ENCODE measurements around the gene VEGFB.

The VEGFB gene

DNA sequence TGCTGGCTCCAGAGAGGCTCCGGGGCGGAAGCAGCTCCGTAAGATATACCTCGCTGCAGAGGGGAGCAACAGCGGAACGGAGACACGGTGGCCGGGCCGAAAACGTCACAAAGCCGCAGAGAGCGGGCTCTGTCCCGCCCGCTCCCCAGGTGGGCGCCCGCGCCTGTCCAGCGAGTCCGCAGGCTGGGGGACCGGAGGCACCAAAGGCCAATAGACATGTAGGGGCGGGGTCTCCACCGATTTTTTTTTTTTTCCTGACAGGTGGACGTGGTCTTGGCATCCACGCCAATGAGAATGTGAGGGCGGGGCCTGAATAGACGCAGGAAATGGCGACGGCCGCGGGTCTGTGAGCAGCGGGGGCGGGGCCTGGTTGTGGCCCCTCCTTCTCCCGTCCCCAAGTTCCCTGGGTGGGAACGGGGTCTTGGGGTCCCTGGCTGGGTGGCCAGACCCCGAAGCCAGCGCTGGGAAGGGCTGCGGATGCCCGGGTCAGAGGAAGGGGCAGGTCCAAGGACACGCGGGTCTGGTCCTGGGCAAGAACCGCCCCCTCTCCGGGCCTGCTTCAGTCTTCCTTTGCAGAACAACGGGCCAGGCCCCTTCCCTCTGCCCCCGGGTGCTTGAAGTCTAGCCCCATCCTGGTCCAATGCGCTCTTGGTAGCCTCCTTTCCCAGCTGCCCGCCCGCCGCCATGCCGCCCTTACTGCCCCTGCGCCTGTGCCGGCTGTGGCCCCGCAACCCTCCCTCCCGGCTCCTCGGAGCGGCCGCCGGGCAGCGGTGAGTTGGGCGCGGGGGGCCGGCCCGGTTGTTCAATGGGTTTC lies 4.0 kb upstream of the VEGFB start, which contains the start of gene DNAJC4:
Gene DNAJC4, plus strand, starts transcription at position 378 of the 814 bp plus-strand sequence. Its CDS starts 307 bp downstream, at position 685.
- H3K27me3 ChIP-seq (ENCODE audit: control insufficient read depth in 5 of 5, insufficient read depth in 4 of 5, low read length in 5 of 5) = no peaks in the 10 kb centered on the region
- peak within 1 kb of the TSS; percentile 72 to 86 (median 76) for H3K4me3 ChIP-seq (ENCODE audit: low read depth in 1 of 5, low read length in 5 of 5)
- peak within 1 kb of the TSS in 4 of 5 donors; percentile 77 to 89 (median 80) for H3K9ac ChIP-seq (ENCODE audit: low read length in 5 of 5)
- H3K4me1 ChIP-seq (ENCODE audit: control insufficient read depth in 5 of 5, insufficient read depth in 5 of 5, low read length in 5 of 5) = peaks cover 8 to 69% (median 62%) of the 10 kb centered on the region in 5 donors
- H3K27ac ChIP-seq (ENCODE audit: low read depth, low read length) = peak within 1 kb of the TSS; percentile 57
- H3K9me3 ChIP-seq (ENCODE audit: control insufficient read depth in 5 of 5, low read length in 5 of 5) = no peaks in the 10 kb centered on the region
- H3K36me3 ChIP-seq (ENCODE audit: control insufficient read depth in 5 of 5, insufficient read depth in 5 of 5, low read length in 5 of 5) = no peaks in the 10 kb centered on the region

DNA sequence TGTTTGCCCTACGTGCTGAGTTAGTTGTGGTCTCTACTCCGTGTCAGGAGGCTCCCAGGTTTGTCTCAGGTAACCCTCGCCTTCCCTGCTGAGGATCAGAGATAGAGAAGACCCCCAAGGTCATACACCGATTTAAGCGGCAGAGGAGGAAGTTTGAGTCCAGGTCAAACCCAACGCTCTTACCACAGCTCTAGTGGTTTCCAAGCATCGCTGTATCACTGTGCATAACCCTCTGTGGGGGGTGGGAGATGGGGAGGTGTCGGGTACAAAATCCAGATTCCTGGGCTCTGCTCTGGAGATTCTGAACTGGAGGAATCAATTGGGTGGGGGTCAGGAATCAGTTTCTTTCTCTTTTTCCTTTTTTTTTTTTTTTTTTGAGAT lies 3.4 kb upstream of the VEGFB start:
- H3K27ac ChIP-seq (ENCODE audit: low read depth, low read length) = peak overlapping the region; percentile 57
- H3K9me3 ChIP-seq (ENCODE audit: control insufficient read depth in 5 of 5, low read length in 5 of 5) = no peaks in the 10 kb centered on the region
- peaks cover 0 to 2% (median 0%) of the 10 kb centered on the region in 5 donors for H3K36me3 ChIP-seq (ENCODE audit: control insufficient read depth in 5 of 5, insufficient read depth in 5 of 5, low read length in 5 of 5)
- peak overlapping the region in 4 of 5 donors; percentile 77 to 89 (median 80) for H3K9ac ChIP-seq (ENCODE audit: low read length in 5 of 5)
- H3K4me1 ChIP-seq (ENCODE audit: control insufficient read depth in 5 of 5, insufficient read depth in 5 of 5, low read length in 5 of 5) = peaks cover 10 to 69% (median 62%) of the 10 kb centered on the region in 5 donors
- H3K4me3 ChIP-seq (ENCODE audit: low read depth in 1 of 5, low read length in 5 of 5) = peak overlapping the region; percentile 59 to 86 (median 76)
- H3K27me3 ChIP-seq (ENCODE audit: control insufficient read depth in 5 of 5, insufficient read depth in 4 of 5, low read length in 5 of 5) = no peaks in the 10 kb centered on the region

DNA sequence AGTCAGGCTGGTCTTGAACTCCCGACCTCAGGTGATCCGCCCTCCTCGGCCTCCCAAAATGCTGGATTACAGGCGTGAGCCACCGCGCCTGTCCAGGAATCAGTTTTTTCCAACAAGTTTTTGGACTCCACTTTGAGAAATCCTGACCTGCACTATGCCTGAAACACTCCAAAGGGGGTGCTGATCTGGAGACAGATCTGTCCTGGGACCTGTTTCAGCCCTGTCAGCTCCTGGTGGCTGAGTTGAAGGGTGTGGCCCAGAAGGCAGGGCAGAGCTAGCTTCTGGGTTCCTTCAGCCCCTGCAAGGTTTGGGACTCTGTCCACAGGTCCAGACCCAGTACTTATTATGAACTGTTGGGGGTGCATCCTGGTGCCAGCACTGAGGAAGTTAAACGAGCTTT lies 2.8 kb upstream of the VEGFB start:
- Histone ChIP-seq H3K27me3 (ENCODE audit: control insufficient read depth in 5 of 5, insufficient read depth in 4 of 5, low read length in 5 of 5) (no peaks in the 10 kb centered on the region), H3K9ac (ENCODE audit: low read length in 5 of 5) (no peak overlapping the region), H3K9me3 (ENCODE audit: control insufficient read depth in 5 of 5, low read length in 5 of 5) (no peaks in the 10 kb centered on the region), H3K4me1 (ENCODE audit: control insufficient read depth in 5 of 5, insufficient read depth in 5 of 5, low read length in 5 of 5) (peaks cover 10 to 67% (median 59%) of the 10 kb centered on the region in 5 donors), H3K27ac (ENCODE audit: low read depth, low read length) (no peak overlapping the region), H3K36me3 (ENCODE audit: control insufficient read depth in 5 of 5, insufficient read depth in 5 of 5, low read length in 5 of 5) (peaks cover 0 to 5% (median 0%) of the 10 kb centered on the region in 5 donors), H3K4me3 (ENCODE audit: low read depth in 1 of 5, low read length in 5 of 5) (no peak overlapping the region)

DNA sequence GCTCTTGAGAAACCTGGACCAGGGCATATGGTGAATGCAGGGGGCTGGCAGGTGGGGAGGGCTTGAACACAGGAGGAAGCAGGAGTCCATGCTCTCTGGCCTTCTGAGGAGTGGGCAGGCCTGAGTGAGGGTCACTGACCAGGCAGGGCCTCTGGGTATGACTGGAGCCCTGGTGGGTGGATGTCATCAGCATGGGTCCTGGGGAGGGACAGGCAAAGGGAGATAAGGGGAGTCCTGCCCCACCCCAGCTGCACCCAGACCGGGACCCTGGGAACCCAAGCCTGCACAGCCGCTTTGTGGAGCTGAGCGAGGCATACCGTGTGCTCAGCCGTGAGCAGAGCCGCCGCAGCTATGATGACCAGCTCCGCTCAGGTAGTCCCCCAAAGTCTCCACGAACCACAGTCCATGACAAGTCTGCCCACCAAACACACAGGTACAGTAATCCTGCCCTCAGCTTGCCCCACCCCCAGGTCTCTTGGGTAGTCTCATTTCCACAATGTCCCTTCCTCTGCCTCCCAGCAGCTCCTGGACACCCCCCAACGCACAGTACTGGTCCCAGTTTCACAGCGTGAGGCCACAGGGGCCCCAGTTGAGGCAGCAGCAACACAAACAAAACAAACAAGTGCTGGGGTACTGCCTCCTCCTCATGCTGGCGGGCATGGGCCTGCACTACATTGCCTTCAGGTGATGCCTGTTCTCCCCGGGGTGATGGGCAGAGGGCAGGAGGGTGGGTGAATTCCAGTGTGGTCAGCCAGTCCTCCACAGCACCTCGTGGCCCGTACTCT lies 2.0 kb upstream of the VEGFB start:
- Histone ChIP-seq H3K27ac (ENCODE audit: low read depth, low read length) (no peak overlapping the region), H3K4me1 (ENCODE audit: control insufficient read depth in 5 of 5, insufficient read depth in 5 of 5, low read length in 5 of 5) (peaks cover 8 to 59% (median 51%) of the 10 kb centered on the region in 5 donors), H3K9me3 (ENCODE audit: control insufficient read depth in 5 of 5, low read length in 5 of 5) (no peaks in the 10 kb centered on the region), H3K27me3 (ENCODE audit: control insufficient read depth in 5 of 5, insufficient read depth in 4 of 5, low read length in 5 of 5) (no peaks in the 10 kb centered on the region), H3K9ac (ENCODE audit: low read length in 5 of 5) (peak overlapping the region in 2 of 5 donors; percentile 20 to 62), H3K4me3 (ENCODE audit: low read depth in 1 of 5, low read length in 5 of 5) (no peak overlapping the region), H3K36me3 (ENCODE audit: control insufficient read depth in 5 of 5, insufficient read depth in 5 of 5, low read length in 5 of 5) (peaks cover 0 to 10% (median 4%) of the 10 kb centered on the region in 5 donors)

- no peak overlapping the region for H3K27ac ChIP-seq (ENCODE audit: low read depth, low read length)
- peak overlapping the region in 1 of 5 donors; percentile 62 for H3K9ac ChIP-seq (ENCODE audit: low read length in 5 of 5)
- H3K36me3 ChIP-seq (ENCODE audit: control insufficient read depth in 5 of 5, insufficient read depth in 5 of 5, low read length in 5 of 5) = peaks cover 0 to 16% (median 10%) of the 10 kb centered on the region in 5 donors
- H3K9me3 ChIP-seq (ENCODE audit: control insufficient read depth in 5 of 5, low read length in 5 of 5) = no peaks in the 10 kb centered on the region
- H3K4me3 ChIP-seq (ENCODE audit: low read depth in 1 of 5, low read length in 5 of 5) = no peak overlapping the region
- H3K4me1 ChIP-seq (ENCODE audit: control insufficient read depth in 5 of 5, insufficient read depth in 5 of 5, low read length in 5 of 5) = peaks cover 8 to 58% (median 48%) of the 10 kb centered on the region in 5 donors
- no peaks in the 10 kb centered on the region for H3K27me3 ChIP-seq (ENCODE audit: control insufficient read depth in 5 of 5, insufficient read depth in 4 of 5, low read length in 5 of 5)
Measured at GRCh38 chr11:64232967-64233315, 1.4 kb upstream of the VEGFB start.

DNA sequence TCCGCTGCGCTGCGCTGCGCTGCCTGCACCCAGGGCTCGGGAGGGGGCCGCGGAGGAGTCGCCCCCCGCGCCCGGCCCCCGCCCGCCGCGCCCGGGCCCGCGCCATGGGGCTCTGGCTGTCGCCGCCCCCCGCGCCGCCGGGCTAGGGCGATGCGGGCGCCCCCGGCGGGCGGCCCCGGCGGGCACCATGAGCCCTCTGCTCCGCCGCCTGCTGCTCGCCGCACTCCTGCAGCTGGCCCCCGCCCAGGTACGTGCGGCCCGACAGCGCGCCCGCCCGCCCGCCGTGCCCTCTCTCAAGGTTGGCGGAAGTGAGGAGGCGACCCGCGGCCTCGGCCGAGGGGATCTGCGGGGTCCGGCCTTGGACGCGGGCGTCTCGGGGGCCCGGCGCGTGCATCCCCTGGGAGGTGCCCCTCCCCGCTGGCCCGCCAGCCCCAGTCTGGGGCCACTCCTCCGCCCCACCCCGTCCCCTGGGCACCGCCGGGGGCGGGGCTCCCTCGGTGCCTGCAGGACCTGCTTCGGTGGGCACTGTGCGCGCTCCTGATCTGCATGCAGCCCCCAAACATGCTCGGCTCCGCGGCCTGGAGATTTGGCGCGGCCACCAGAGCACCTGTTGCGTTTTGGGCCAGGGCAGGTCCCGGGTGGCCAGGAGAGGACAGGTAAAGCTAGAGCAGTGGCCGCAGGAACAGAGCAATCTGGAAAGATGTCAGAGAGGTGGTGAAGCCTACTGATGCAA lies 429 bp downstream of the VEGFB start:
- H3K9ac ChIP-seq (ENCODE audit: low read length in 5 of 5) = peak overlapping the region in 4 of 5 donors; percentile 34 to 80 (median 60)
- H3K4me1 ChIP-seq (ENCODE audit: control insufficient read depth in 5 of 5, insufficient read depth in 5 of 5, low read length in 5 of 5) = peaks cover 8 to 54% (median 42%) of the 10 kb centered on the region in 5 donors
- H3K9me3 ChIP-seq (ENCODE audit: control insufficient read depth in 5 of 5, low read length in 5 of 5) = no peaks in the 10 kb centered on the region
- H3K27me3 ChIP-seq (ENCODE audit: control insufficient read depth in 5 of 5, insufficient read depth in 4 of 5, low read length in 5 of 5) = no peaks in the 10 kb centered on the region
- H3K36me3 ChIP-seq (ENCODE audit: control insufficient read depth in 5 of 5, insufficient read depth in 5 of 5, low read length in 5 of 5) = peaks cover 0 to 28% (median 23%) of the 10 kb centered on the region in 5 donors
- H3K4me3 ChIP-seq (ENCODE audit: low read depth in 1 of 5, low read length in 5 of 5) = peak overlapping the region; percentile 62 to 89 (median 76)
- H3K27ac ChIP-seq (ENCODE audit: low read depth, low read length) = peak overlapping the region; percentile 69

DNA sequence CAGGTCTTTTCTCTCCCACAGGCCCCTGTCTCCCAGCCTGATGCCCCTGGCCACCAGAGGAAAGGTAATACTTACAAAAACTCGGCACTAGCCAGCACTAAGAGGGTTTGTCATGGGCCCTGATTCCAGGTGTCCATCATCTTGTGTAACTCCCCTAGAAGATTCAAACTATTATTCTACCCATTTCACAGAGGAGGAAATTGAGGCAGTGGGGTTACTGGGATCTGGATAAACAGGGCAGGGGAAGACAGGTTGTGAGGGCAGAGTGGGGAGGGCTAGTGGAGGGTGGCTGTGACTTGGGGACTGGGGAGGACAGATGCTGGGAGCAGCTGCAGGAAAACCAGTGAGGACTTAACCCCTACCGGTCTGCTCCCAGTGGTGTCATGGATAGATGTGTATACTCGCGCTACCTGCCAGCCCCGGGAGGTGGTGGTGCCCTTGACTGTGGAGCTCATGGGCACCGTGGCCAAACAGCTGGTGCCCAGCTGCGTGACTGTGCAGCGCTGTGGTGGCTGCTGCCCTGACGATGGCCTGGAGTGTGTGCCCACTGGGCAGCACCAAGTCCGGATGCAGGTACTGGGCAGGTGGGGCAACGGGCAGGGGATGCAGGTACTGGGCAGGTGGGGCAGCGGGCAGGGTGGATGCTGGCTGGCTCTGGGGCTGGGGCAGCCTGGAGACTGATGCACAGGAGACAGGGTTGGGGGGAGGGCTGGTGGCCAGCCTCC lies 1.2 kb downstream of the VEGFB start:
- Histone ChIP-seq H3K9ac (ENCODE audit: low read length in 5 of 5) (peak overlapping the region in 4 of 5 donors; percentile 34 to 80 (median 60)), H3K4me1 (ENCODE audit: control insufficient read depth in 5 of 5, insufficient read depth in 5 of 5, low read length in 5 of 5) (peaks cover 12 to 54% (median 46%) of the 10 kb centered on the region in 5 donors), H3K36me3 (ENCODE audit: control insufficient read depth in 5 of 5, insufficient read depth in 5 of 5, low read length in 5 of 5) (peaks cover 0 to 28% (median 23%) of the 10 kb centered on the region in 5 donors), H3K27me3 (ENCODE audit: control insufficient read depth in 5 of 5, insufficient read depth in 4 of 5, low read length in 5 of 5) (peaks cover 0 to 2% (median 0%) of the 10 kb centered on the region in 5 donors), H3K27ac (ENCODE audit: low read depth, low read length) (peak overlapping the region; percentile 69), H3K9me3 (ENCODE audit: control insufficient read depth in 5 of 5, low read length in 5 of 5) (no peaks in the 10 kb centered on the region), H3K4me3 (ENCODE audit: low read depth in 1 of 5, low read length in 5 of 5) (peak overlapping the region; percentile 62 to 89 (median 76))

GRCh38 chr11:64237484-64237951 lies 3.1 kb downstream of the VEGFB start:
- Histone ChIP-seq H3K9me3 (ENCODE audit: control insufficient read depth in 5 of 5, low read length in 5 of 5) (no peaks in the 10 kb centered on the region), H3K27ac (ENCODE audit: low read depth, low read length) (no peak overlapping the region), H3K4me3 (ENCODE audit: low read depth in 1 of 5, low read length in 5 of 5) (no peak overlapping the region), H3K4me1 (ENCODE audit: control insufficient read depth in 5 of 5, insufficient read depth in 5 of 5, low read length in 5 of 5) (peaks cover 14 to 55% (median 46%) of the 10 kb centered on the region in 5 donors), H3K27me3 (ENCODE audit: control insufficient read depth in 5 of 5, insufficient read depth in 4 of 5, low read length in 5 of 5) (peaks cover 0 to 7% (median 0%) of the 10 kb centered on the region in 5 donors), H3K36me3 (ENCODE audit: control insufficient read depth in 5 of 5, insufficient read depth in 5 of 5, low read length in 5 of 5) (peaks cover 0 to 28% (median 23%) of the 10 kb centered on the region in 5 donors), H3K9ac (ENCODE audit: low read length in 5 of 5) (no peak overlapping the region)

- Histone ChIP-seq H3K4me1 (ENCODE audit: control insufficient read depth in 5 of 5, insufficient read depth in 5 of 5, low read length in 5 of 5) (peaks cover 13 to 55% (median 45%) of the 10 kb centered on the region in 5 donors), H3K27me3 (ENCODE audit: control insufficient read depth in 5 of 5, insufficient read depth in 4 of 5, low read length in 5 of 5) (peaks cover 0 to 7% (median 0%) of the 10 kb centered on the region in 5 donors), H3K9ac (ENCODE audit: low read length in 5 of 5) (no peak overlapping the region), H3K9me3 (ENCODE audit: control insufficient read depth in 5 of 5, low read length in 5 of 5) (no peaks in the 10 kb centered on the region), H3K36me3 (ENCODE audit: control insufficient read depth in 5 of 5, insufficient read depth in 5 of 5, low read length in 5 of 5) (peaks cover 0 to 29% (median 24%) of the 10 kb centered on the region in 5 donors), H3K27ac (ENCODE audit: low read depth, low read length) (no peak overlapping the region), H3K4me3 (ENCODE audit: low read depth in 1 of 5, low read length in 5 of 5) (no peak overlapping the region)
Measured at GRCh38 chr11:64238076-64238475, 3.7 kb downstream of the VEGFB start.

Data from subcutaneous abdominal adipose tissue (tissue), 5 donors.